DMS79 (cell line): ENCODE data around the gene GARIN5A.

Experiments used
- DNase-seq: peaks from one replicate; lab custom pipeline; 2025; lab: John Stamatoyannopoulos, UW

The GARIN5A gene

GRCh38 chr19:50508843-50509190, 32.2 kb upstream of the GARIN5A start:
- no peak for DNase-seq

GRCh38 chr19:50507376-50507775, 30.7 kb upstream of the GARIN5A start:
- DNase-seq: no peak

GRCh38 chr19:50506700-50507099, 30.1 kb upstream of the GARIN5A start:
- DNase-seq: no peak

GRCh38 chr19:50505856-50506611, 29.4 kb upstream of the GARIN5A start:
- DNase-seq: no peak

GRCh38 chr19:50501568-50502475, 25.2 kb upstream of the GARIN5A start:
- peak; percentile 35 for DNase-seq

GRCh38 chr19:50501186-50501567, 24.5 kb upstream of the GARIN5A start:
- no peak for DNase-seq

- DNase-seq: no peak
These were observed 24.1 kb upstream of the GARIN5A start for GRCh38 chr19:50500753-50501151.

GRCh38 chr19:50500060-50500752, 23.6 kb upstream of the GARIN5A start:
- DNase-seq: no peak

GRCh38 chr19:50498219-50499056, 21.8 kb upstream of the GARIN5A start:
- DNase-seq: no peak

- no peak for DNase-seq
These were observed 20.4 kb upstream of the GARIN5A start for GRCh38 chr19:50497022-50497405.

GRCh38 chr19:50496189-50497021, 19.8 kb upstream of the GARIN5A start:
- no peak for DNase-seq

GRCh38 chr19:50495020-50495531, 18.4 kb upstream of the GARIN5A start:
- DNase-seq: no peak

GRCh38 chr19:50494186-50495019, 17.8 kb upstream of the GARIN5A start:
- DNase-seq: no peak

GRCh38 chr19:50493171-50493570, 16.5 kb upstream of the GARIN5A start:
- DNase-seq: no peak

GRCh38 chr19:50492303-50493052, 15.8 kb upstream of the GARIN5A start:
- DNase-seq: no peak

GRCh38 chr19:50490991-50491472, 14.4 kb upstream of the GARIN5A start:
- no peak for DNase-seq

GRCh38 chr19:50490411-50490811, 13.8 kb upstream of the GARIN5A start:
- DNase-seq: no peak

- DNase-seq: no peak
These were observed 12.9 kb upstream of the GARIN5A start for GRCh38 chr19:50489461-50490011.
